Panc1 (cell line): ENCODE data around the gene ENPP1.

Experiments used
- POLR2AphosphoS5 ChIP-seq: IDR thresholded peaks from 2 replicates; pipeline ENCODE4 v1.6.1; 2012; ENCODE audit warnings: mild to moderate bottlenecking, low read depth, low read length, moderate library complexity
- SIN3A ChIP-seq: IDR thresholded peaks from 2 replicates; pipeline ENCODE4 v1.6.1; 2012; ENCODE audit warnings: low read depth, mild to moderate bottlenecking, low read length, moderate library complexity, borderline replicate concordance; ENCODE audit not compliant: insufficient read depth
- TCF7L2 ChIP-seq: IDR thresholded peaks from 2 replicates; pipeline ENCODE4 v1.6.1; 2011; ENCODE audit warnings: mild to moderate bottlenecking, low read depth, low read length, inconsistent platforms
- TF ChIP-seq, protein P1 (sequence below): fragments of 450-650 bp; IDR thresholded peaks from 2 replicates; pipeline ENCODE4 v1.5.1; 2017; ENCODE audit warnings: mild to moderate bottlenecking

- TF ChIP-seq POLR2AphosphoS5, result no peak
- TF ChIP-seq SIN3A, result no peak
- TF ChIP-seq, protein P1, sequence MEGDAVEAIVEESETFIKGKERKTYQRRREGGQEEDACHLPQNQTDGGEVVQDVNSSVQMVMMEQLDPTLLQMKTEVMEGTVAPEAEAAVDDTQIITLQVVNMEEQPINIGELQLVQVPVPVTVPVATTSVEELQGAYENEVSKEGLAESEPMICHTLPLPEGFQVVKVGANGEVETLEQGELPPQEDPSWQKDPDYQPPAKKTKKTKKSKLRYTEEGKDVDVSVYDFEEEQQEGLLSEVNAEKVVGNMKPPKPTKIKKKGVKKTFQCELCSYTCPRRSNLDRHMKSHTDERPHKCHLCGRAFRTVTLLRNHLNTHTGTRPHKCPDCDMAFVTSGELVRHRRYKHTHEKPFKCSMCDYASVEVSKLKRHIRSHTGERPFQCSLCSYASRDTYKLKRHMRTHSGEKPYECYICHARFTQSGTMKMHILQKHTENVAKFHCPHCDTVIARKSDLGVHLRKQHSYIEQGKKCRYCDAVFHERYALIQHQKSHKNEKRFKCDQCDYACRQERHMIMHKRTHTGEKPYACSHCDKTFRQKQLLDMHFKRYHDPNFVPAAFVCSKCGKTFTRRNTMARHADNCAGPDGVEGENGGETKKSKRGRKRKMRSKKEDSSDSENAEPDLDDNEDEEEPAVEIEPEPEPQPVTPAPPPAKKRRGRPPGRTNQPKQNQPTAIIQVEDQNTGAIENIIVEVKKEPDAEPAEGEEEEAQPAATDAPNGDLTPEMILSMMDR, result no peak
- TF ChIP-seq TCF7L2, result no peak
Measured at GRCh38 chr6:131840441-131840840, 32.6 kb downstream of the ENPP1 start.
